PC-3 (cell line): ENCODE data around the gene ARHGAP4.

ENCODE experiments used
- CTCF ChIP-seq: fragments of 300-600 bp; sonication (generic); conservative IDR thresholded peaks from 2 replicates; pipeline ENCODE4 v1.5.1; 2017; ENCODE audit warnings: antibody characterized with exemption, low read depth, mild to moderate bottlenecking, low read length
- EZH2 ChIP-seq: fragments of 300-600 bp; sonication (generic); IDR thresholded peaks from one replicate; pipeline ENCODE4 v1.6.1; 2017; ENCODE audit warnings: antibody characterized with exemption, mild to moderate bottlenecking, low read length; ENCODE audit not compliant: unreplicated experiment
- EZH2phosphoT487 ChIP-seq: fragments of 300-600 bp; sonication (generic); IDR thresholded peaks from 2 replicates; pipeline ENCODE4 v1.6.1; 2018; ENCODE audit warnings: mild to moderate bottlenecking, antibody characterized with exemption, low read length, borderline replicate concordance

DNA sequence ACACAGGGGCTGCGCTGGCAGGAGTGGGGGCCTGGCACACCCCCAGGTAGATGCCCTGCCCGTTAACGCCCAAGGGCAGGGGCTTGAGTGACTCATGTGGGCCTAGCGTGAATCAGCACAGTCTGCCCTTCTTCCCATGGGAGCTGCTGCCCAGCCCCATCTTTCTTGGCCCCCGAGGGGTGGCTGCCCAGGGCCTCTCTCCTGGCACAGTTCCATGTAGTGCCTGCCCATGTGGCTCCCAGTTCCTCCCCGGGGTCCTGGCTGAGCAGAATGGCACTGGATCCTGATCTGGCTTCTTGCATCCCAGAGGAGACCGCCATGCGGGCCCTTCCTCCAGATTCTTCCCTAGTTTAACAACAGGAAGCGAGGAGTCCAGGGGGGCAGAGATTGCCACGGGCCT lies 23.7 kb downstream of the ARHGAP4 start:
- TF ChIP-seq CTCF (no peak), EZH2phosphoT487 (no peak), EZH2 (no peak)
